GM19452 (cell line): Measurements from ENCODE around the gene GP5.

Experiments used
- ATAC-seq: cut with Tn5 transposase; IDR thresholded peaks from one replicate; pipeline ENCODE4 v1.9.1; 2021; ENCODE audit not compliant: unreplicated experiment

GP5 gene

GRCh38 chr3:194399874-194400411, 877 bp upstream of the GP5 start:
- ATAC-seq: no peak

DNA sequence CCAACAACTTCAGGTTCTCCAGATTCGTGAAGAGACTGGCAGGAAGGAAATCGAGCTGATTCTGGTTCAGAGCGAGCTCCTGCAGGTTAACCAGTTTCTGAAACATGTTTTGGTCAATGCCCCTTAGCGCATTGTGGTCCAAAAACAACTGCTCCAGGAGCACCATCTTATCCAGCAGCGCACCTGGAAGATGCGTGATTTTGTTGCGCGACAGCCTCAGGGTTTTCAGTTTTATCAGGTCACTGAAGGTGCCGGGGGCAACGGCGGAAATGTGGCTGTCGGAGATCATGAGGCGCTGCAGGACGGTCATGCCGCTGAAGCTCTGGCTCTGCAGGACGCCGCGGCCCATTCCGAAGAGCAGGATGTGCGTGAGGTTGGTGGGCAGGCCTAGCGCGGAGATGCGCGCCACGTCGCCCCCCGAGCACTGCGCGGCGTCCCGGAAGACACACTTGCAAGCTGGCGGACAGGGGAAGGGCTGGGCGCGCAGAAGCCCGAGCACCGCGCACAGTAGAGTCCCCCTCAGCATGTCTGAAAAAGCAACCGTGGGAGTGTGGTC, 1.2 kb downstream of the GP5 start:
- ATAC-seq: no peak

DNA sequence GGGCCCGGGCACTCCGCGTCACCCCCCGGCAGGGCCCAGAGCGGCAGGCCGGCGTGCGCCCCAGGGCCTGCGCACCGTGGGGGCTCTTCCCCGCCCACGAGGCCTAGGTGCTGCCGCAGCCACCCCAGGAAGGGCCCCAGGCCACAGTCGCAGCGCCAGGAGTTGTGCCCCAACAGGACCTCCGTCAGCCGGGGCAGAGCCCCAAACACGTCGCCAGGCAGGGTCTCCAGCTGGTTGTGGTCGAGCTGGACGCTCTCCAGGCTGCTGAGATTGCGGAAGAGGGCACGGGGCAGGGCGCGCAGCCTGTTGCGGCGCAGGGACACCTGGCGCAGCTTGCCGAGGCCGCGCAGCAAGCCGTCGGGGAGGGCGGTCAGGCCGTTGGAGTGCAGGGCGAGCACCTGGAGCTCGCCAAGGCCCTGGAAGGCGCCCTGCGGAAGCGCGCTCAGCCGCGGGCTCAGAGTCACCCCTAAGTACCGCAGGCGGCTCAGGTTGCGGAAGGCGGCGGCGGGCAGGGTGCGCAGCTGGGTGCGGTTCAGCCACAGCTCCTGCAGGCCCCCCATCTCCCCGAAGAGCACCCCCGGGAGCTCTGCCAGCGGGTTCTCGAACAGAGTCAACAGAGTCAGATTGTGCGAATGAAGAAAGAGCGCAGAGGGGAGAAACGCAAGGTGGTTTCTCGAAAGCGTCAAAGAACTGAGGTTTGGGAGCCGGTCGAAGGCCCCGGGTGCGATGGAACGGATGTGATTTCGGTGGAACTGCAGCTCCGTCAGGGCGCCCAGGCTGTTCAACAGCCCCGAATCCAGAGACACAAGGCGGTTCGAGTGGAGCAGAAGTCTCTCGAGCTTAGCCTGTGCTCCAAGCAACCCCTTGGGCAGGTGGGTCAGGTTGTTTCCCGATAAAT, 2.0 kb downstream of the GP5 start:
- ATAC-seq: no peak

DNA sequence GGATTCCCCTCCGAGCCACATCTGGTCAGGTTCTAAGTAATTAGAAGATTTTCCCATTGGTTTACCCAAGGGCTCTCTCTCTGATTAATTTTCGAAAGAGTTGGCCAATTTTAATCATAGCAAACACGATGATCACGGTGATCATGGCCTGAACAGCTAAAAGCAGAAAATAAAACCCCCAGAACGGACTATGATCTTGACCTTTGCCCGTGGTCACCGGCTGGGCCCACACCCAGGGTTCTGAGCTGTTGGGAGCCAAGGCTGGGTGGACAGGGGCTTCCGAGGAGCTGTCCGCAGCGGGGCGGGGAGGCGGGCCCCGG, 2.6 kb downstream of the GP5 start:
- no peak for ATAC-seq

GRCh38 chr3:194395778-194396538, 3.1 kb downstream of the GP5 start:
- ATAC-seq: no peak

DNA sequence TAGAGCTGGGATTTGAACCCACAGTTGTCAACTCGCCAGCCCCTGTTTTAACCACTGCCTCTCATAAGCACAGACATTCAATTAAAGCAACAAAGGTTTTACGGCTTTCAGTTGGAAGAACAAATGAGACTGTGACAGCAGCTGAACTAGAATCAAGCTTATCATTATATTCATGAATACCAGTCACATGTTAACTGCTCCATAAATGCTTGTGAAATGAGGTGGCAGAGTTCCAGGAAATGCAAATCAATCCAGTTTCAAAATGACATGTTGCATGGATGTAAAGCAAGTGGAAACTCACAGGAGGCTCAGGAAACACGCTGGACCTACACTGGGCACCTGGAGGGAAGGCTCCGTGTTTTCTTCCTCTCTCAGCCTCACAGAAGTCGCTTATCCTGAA, 3.9 kb downstream of the GP5 start:
- no peak for ATAC-seq

GRCh38 chr3:194392576-194392975, 6.5 kb downstream of the GP5 start:
- no peak for ATAC-seq

GRCh38 chr3:194390835-194391234, 8.2 kb downstream of the GP5 start:
- ATAC-seq: no peak

- ATAC-seq: no peak
Observed at GRCh38 chr3:194389269-194389668, 9.8 kb downstream of the GP5 start.

GRCh38 chr3:194387926-194388418, 11.1 kb downstream of the GP5 start:
- ATAC-seq: no peak

- no peak for ATAC-seq
Observed at GRCh38 chr3:194387276-194387675, 11.8 kb downstream of the GP5 start.

GRCh38 chr3:194386648-194387047, 12.4 kb downstream of the GP5 start:
- ATAC-seq: no peak

DNA sequence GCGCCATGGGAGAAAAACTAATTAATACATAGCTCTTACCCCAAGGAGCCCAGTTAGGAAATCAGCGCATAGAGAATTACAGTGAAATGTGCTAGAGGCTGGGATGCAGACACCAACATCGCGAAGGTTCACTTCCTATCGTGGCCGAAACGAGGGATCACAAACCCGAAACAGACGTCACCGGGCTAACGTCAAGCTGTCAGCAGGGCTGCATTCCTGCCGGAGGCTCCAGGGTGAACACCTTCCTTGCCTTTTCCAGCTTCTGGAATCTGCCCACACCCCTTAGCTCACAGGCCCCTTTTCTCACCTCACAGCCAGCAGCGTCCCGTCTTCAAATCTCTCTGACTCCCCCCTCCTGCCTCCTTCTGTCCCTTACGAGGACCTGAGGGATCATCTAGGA, 13.0 kb downstream of the GP5 start:
- no peak for ATAC-seq

GRCh38 chr3:194384569-194385001, 14.5 kb downstream of the GP5 start:
- ATAC-seq: no peak

- ATAC-seq: no peak
Observed at GRCh38 chr3:194384156-194384555, 14.9 kb downstream of the GP5 start.

DNA sequence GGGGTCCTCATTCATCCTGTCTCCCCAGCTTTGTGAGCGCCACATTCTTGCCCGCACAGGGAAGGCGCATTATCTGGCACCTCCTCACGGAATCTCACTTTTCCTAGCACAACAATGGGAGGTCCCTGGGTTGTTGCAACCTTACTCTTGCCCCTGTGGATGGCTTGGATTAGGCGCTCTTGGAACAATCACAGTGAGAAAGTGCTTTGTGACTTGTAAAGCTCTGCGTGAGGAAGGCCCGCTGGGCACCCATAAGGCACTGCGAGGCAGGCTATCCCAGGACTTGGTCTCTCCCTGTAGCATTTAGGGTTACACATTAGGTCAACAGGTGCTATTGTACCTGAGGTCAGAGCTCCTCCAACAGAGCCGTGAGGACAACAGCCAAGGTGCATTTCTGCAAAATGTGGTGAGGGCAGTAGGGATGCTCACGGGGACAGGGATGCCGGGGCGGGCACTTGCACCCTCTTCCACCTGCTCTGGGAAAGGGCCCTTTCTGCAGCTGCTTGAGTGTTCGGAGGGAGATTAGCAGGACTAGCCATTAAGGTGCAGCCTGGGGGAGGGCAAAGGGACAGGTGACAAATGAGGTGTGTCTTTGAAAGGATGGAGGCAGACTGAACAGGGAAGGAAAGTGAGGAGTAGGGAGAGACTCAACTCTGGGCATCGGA, 15.7 kb downstream of the GP5 start:
- no peak for ATAC-seq

DNA sequence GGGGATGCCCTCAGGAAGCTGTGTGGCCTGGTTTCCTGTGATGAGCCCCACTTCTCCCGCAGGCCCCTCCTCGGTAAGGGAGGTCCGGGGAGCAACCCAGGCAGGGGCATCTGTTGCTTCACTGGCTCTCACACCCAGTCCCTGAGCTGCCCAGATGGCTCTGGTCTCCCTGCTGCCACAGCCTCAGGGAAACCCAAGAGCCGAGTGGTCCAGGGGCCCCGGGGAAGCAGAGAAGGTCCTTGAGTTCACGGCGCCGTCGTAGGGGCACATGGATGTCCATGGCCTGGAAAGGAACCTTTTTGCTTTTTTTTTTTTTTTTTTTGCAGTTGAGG, 16.2 kb downstream of the GP5 start:
- ATAC-seq: no peak

- no peak for ATAC-seq
Observed at GRCh38 chr3:194382196-194382891, 16.7 kb downstream of the GP5 start.

- no peak for ATAC-seq
Observed at GRCh38 chr3:194381460-194381875, 17.6 kb downstream of the GP5 start.

- no peak for ATAC-seq
Observed at GRCh38 chr3:194380326-194380725, 18.7 kb downstream of the GP5 start.

- ATAC-seq: no peak
Observed at GRCh38 chr3:194379651-194380050, 19.4 kb downstream of the GP5 start.
